ENCODE measurements around the gene DSCAML1.
A peak's percentile ranks its signal among the peaks of the same experiment; 100 is the strongest.

The DSCAML1 gene

GRCh38 chr11:117649296-117650055 lies 147.5 kb downstream of the DSCAML1 start:
- DNase-seq = no peak
- Mint-ChIP-seq H3K36me3 (ENCODE audit: low read depth) (no peaks in the 10 kb centered on the region), H3K27ac (no peak overlapping the region), H3K9me3 (no peaks in the 10 kb centered on the region), H3K4me3 (no peak overlapping the region), H3K4me1 (peaks cover 45% of the 10 kb centered on the region), H3K27me3 (ENCODE audit: low read depth, poor library complexity) (peaks cover 44% of the 10 kb centered on the region)
- TF ChIP-seq CTCF (IDR thresholded peaks at IDR 0.05) = no peak

GRCh38 chr11:117647872-117648271 lies 149.1 kb downstream of the DSCAML1 start:
- Mint-ChIP-seq H3K36me3 (ENCODE audit: low read depth) (no peaks in the 10 kb centered on the region), H3K27me3 (ENCODE audit: low read depth, poor library complexity) (peaks cover 34% of the 10 kb centered on the region), H3K27ac (no peak overlapping the region), H3K9me3 (no peaks in the 10 kb centered on the region), H3K4me1 (peaks cover 56% of the 10 kb centered on the region), H3K4me3 (no peak overlapping the region)
- DNase-seq = no peak
- no peak for TF ChIP-seq CTCF (IDR thresholded peaks at IDR 0.05)

- TF ChIP-seq CTCF (IDR thresholded peaks at IDR 0.05) = no peak
- H3K4me3 Mint-ChIP-seq = no peak overlapping the region
- H3K27me3 Mint-ChIP-seq (ENCODE audit: low read depth, poor library complexity) = peaks cover 35% of the 10 kb centered on the region
- H3K4me1 Mint-ChIP-seq = peaks cover 55% of the 10 kb centered on the region
- no peak overlapping the region for H3K27ac Mint-ChIP-seq
- no peaks in the 10 kb centered on the region for H3K36me3 Mint-ChIP-seq (ENCODE audit: low read depth)
- DNase-seq = no peak
- no peaks in the 10 kb centered on the region for H3K9me3 Mint-ChIP-seq
Observed at GRCh38 chr11:117647207-117647606, 149.8 kb downstream of the DSCAML1 start.

- TF ChIP-seq CTCF (IDR thresholded peaks at IDR 0.05) = no peak
- Mint-ChIP-seq H3K4me1 (peaks cover 55% of the 10 kb centered on the region), H3K9me3 (no peaks in the 10 kb centered on the region), H3K27ac (no peak overlapping the region), H3K4me3 (no peak overlapping the region), H3K27me3 (ENCODE audit: low read depth, poor library complexity) (peaks cover 39% of the 10 kb centered on the region), H3K36me3 (ENCODE audit: low read depth) (no peaks in the 10 kb centered on the region)
- no peak for DNase-seq
Observed at GRCh38 chr11:117646411-117646810, 150.6 kb downstream of the DSCAML1 start.

GRCh38 chr11:117644403-117645155 lies 152.4 kb downstream of the DSCAML1 start:
- peak overlapping the region; percentile 29 for H3K4me3 Mint-ChIP-seq
- TF ChIP-seq CTCF (IDR thresholded peaks at IDR 0.05) = no peak
- no peaks in the 10 kb centered on the region for H3K9me3 Mint-ChIP-seq
- no peak overlapping the region for H3K27ac Mint-ChIP-seq
- H3K4me1 Mint-ChIP-seq = peaks cover 55% of the 10 kb centered on the region
- peak; percentile 20 for DNase-seq
- H3K36me3 Mint-ChIP-seq (ENCODE audit: low read depth) = no peaks in the 10 kb centered on the region
- H3K27me3 Mint-ChIP-seq (ENCODE audit: low read depth, poor library complexity) = peaks cover 47% of the 10 kb centered on the region
